ENCODE results near the gene HOXD8.
A peak's percentile ranks its signal among the peaks of the same experiment; 100 is the strongest.

HOXD8 gene

DNA sequence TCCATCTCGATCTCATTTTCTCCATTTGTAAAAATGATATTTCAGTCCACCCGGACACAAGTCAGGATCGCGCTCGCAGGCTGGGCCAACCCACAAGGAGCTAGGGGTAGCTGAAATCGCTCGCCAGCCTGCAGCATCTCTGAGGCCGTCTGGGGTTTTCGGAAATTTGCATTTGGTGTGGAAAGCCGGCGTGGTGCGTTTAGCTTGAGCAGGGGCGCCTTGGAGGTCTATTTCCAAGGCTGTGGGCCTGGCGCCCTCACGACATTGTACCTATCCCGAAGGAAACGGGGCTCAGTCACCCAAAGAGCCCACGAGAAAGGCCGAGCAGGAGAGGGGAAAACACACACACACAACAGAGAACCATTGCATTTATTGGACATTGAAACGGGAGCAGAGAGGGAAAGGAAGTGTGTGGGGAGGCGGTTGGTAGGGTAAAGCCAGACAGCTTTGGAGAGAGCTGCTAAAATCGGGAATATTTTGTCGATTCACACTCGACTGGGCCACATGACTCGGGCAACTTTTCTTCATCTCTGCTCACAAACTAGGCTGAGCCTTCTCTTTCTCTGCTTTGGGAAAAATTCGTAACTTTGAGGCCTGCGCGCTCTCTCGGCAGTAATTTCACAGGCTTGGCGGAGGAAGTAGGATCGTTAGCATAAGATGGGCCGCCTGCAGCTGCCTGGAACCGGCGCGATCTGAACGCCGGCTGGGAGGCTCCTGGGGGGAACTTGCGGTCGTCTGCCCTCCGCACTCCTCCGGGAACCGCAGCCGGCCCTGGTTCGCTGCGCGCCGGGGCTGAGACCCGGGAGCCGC lies 1.1 kb upstream of the HOXD8 start:
- DNase-seq (ENCODE audit: low spot score) (no peak), FAIRE-seq (no peak)

DNA sequence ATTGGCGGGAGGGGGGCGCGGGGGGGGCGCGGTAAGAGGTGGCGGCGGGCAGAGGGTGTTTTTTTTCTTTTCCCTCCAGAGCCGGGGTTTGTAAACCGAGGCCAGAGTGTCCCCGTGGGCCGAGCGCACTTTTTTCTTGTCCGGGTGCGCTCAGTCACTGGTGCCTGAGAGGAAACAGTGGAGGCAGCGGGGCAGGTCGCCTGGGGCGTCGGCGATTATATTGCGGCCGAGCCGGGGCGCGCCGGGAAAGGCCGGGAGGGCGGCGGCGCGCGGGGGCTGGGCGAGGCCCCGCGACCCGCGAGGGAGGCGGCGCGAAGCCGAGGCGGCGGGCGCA lies 275 bp downstream of the HOXD8 start:
- DNase-seq (ENCODE audit: low spot score) (no peak), FAIRE-seq (no peak)

DNA sequence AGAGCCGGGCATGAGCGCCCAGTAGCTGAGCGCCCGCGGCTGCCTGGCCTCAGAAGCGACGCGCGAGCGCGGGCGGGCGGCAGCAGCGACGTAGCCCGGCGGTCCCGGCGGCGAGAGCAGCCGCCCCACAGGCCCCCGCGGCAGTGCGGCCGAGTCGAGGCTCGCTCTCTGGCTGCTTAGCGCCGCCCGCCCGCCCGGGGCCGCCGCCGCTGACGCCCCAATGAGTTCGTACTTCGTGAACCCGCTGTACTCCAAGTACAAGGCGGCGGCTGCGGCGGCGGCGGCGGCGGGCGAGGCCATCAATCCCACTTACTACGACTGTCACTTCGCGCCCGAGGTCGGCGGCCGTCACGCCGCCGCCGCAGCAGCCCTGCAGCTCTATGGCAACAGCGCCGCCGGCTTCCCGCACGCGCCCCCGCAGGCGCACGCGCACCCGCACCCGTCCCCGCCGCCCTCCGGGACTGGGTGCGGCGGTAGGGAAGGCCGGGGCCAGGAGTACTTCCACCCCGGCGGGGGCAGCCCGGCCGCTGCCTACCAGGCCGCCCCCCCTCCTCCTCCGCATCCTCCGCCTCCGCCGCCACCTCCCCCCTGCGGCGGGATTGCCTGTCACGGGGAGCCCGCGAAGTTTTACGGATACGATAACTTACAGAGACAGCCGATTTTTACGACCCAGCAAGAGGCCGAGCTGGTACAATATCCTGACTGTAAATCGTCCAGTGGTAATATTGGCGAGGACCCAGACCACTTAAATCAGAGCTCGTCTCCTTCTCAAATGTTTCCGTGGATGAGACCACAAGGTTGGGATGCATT lies 847 bp downstream of the HOXD8 start:
- peak; percentile 61 for DNase-seq (ENCODE audit: low spot score)
- FAIRE-seq, result no peak

DNA sequence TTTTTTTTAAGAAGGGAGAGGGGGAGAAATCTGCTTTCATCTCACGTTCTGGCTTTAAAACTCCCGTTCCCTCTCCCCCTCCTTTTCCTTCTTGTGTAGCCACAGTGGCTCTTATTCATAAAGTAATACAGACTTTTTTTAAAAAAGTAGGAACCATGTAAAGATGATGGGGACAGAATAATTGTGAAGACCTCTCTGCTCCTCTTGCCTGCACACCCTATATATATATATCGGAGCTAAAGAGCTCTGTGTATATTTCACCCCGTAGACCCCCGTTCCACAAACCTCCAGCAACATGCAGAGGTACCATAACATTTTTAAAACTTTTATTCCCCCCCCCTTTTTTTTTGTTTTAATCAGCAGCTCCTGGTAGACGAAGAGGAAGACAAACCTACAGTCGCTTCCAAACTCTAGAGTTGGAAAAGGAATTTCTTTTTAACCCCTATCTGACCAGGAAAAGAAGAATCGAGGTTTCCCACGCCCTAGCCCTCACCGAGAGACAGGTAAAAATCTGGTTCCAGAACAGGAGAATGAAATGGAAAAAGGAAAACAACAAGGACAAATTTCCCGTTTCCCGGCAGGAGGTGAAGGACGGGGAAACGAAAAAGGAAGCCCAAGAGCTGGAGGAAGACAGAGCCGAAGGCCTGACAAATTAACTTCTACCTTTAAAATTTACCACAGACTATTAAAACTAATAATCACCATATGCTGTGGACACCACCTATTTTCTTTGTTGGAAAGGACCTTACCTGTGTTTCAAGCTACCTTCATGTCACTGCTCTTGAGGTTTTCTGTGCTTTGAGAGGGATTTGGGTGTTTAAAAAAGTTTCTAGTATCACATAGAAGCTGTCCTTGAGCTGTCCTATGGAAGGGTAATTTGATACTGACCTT lies 1.7 kb downstream of the HOXD8 start:
- FAIRE-seq, result no peak
- no peak for DNase-seq (ENCODE audit: low spot score)

DNA sequence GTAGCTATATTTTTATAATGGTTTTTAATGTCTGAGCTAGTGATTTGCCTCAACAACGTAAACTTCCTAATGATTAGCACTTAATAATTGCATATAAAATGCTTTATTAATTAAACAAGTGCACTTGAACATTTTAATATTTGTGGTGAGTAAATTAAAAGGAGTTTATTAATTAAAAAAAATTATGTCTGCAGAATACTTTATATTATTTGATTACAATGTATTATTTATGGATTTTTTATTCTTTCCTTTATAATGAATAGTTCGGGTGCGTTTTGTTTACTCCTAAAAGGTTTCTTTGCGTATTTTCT lies 2.3 kb downstream of the HOXD8 start:
- DNase-seq (ENCODE audit: low spot score), result no peak
- no peak for FAIRE-seq

DNA sequence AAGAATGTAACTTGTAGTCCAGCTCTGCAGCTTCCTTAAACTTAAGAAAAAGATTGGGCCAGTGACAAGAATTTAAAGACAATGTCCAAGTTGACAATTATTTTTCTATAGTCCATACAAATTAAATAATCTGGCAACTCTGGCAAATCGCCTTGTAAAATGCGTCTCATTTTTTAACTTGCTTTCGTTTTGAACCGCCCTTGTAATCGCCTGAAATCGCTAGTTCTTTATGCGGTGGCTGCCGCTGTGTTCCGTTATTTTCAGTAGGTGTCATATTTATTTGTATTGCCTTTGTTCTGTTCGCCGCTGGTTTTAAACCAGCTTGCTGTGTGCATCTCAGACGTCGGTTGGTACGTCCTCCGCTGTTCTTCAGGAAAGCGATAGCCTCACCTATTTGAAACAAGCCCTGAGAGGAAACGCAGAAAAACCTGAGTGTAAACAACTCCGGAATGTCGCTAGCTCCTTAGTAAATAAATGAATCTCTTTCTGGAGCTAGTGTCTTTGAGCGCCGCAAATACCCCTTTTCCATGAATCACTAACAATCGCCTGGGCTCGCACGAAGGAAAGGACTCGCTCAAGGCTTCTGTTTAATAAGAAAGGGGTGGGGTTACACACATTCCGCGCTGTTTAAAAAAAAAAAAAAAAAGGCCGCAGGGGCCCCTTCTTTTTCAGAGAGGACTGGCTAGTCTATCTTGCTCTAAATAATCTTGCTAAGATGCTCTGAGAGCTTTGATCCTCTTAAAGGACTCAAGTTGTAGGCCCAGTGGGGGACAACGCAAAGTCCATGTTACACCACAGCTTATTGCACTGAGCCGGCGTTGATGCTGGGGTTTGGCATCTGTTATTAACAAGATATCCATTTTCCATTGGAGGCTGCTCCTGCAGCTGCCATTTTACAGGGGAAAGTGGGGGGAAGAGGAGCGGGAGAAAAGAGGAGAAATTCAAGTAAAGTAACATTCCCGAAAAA lies 3.0 kb downstream of the HOXD8 start:
- no peak for FAIRE-seq
- no peak for DNase-seq (ENCODE audit: low spot score)

DNA sequence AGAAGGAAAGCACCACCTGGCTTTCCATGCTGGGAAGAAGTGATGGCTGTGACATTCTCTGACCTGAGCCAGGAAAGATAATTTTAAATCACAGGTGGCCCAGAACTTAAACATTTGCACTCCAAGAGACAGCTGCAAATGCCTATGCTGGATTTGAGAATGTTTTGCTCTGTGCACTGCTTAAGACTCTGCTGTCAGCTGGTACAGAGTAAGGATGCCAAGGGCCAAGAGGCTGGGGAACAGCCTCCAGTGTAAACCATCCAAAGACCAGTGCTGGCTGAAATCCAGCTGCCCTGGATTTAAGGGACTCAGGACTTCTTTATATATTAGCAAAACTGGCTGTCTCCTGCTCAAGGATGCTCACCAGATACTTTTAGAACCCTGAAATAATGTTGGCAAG lies 3.9 kb downstream of the HOXD8 start:
- no peak for FAIRE-seq
- DNase-seq (ENCODE audit: low spot score), result no peak

DNA sequence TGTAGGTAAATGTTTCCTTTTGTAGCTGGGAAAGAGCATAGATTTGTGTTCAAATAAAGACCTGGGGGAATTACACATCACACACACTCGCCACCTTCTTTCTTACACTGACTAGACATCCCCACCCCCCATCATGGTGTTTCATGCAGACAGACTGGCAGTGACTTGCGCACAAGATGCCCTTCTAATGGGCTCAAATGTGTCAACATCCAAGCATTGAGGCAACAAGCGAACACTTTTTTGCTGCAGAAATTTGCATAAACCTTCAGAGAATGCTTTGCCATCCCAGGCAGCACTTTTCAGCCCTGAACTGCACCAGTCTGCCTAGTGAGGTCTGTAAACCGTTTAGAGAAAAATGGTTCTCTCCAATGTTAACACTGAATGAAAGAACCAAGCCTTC lies 4.5 kb downstream of the HOXD8 start:
- DNase-seq (ENCODE audit: low spot score) (no peak), FAIRE-seq (no peak)

DNA sequence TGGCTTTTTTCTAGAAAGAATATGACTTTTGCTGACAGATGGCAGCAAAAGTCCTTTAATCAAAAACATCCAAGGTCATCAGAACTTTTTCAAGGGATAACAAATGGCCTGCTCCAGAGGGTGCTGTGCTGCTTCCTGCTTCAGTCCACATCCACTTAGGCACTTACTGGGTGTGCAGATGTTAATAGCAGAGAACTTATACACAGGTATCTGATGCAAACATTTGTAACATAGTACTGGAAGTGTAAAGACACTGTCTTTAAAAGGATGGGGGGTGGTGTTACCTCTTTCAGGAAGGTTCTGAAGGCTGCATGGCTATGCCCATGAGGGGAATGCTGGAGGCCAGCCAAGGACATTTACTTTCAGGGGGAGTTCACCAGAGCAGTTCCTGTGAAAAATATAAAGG lies 5.5 kb downstream of the HOXD8 start:
- no peak for FAIRE-seq
- DNase-seq (ENCODE audit: low spot score), result no peak

DNA sequence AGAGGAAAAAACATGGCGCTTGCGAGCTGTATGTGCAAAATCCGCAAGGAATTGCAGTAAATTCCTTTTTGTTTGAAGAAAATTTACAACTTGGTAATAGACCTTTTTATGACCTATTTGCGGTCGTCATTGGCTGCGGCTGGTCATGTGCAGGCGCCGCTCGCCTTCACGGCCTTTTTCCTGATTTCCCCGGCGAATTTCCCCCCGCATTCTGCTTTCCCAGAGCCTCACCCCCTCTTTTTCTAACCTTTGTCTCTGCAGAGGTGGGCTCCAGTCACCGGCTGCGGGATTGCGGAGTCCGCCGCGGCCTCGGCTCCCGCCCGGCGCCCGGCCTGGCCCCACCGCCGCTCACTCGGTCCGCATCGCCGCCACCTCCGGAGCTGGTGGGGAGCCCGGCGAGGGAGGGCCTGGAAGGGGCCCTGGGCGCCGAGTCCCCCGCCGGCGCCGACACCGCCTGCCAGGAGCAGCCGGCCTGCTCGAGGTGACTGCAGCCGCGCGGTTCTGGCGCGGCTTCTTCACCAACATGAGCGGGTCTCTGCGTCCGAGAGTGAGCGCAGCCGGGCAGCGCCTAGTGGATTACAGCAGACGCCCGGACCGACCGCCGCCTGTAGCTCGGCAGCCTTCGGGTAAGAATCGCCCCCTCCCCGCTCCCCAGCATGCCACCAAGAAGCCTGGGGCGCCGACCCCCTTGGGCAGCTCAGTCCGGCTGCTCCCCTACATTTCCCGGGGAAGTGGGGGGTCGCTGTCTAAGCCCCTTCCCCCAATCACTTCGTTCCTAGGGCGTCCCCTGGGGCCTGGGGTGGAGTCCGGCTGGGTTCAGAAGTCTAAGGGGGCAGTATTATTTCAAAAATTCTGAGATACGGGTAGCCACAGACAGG lies 7.1 kb downstream of the HOXD8 start:
- FAIRE-seq, result no peak
- peak; percentile 55 for DNase-seq (ENCODE audit: low spot score)

DNA sequence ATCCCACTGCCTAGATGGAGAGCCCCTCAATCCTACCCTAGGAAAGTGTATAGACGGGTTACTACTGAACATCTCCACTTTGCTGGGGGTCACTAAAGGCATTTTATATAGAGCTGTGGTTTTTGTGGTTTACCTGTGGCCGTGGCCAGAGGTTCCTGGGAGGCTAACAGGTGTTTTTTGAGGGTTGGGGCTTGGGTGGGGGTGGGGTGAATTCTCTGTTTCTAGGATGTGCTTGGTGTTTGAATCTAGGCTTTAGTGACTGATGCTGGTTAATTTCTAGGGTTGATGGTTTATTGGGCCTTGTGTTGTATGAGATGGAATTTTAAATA lies 7.7 kb downstream of the HOXD8 start:
- DNase-seq (ENCODE audit: low spot score), result no peak
- FAIRE-seq, result no peak

DNA sequence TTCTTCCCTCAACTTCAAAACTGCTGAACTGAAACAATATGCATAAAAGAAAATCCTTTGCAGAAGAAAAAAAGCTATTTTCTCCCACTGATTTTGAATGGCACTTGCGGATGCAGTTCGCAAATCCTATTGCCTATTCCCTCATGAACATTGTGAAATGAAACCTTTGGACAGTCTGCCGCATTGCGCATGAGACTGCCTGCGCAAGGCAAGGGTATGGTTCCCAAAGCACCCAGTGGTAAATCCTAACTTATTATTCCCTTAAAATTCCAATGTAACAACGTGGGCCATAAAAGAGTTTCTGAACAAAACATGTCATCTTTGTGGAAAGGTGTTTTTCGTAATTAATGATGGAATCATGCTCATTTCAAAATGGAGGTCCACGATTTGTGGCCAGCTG lies 8.4 kb downstream of the HOXD8 start:
- FAIRE-seq (no peak), DNase-seq (ENCODE audit: low spot score) (no peak)

DNA sequence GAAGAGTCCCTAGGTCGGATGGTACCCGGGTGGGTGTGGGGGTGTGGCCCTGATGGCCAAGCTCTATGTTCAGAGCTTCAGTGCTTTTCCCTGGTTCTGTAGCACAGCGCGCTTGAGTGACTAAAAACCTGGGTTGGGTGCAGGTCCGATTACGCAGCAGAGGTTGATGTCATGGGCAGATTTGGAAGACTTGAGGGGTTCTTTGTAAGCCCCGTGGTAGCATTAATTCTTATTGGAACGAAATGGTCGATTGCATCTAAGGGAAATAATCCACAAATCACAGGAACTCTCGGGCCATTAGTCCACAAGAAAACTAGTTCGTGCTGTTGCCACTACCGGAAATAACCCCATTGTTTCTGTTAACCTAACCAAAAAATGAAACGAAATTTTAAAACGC lies 9.0 kb downstream of the HOXD8 start:
- FAIRE-seq (no peak), DNase-seq (ENCODE audit: low spot score) (no peak)

DNA sequence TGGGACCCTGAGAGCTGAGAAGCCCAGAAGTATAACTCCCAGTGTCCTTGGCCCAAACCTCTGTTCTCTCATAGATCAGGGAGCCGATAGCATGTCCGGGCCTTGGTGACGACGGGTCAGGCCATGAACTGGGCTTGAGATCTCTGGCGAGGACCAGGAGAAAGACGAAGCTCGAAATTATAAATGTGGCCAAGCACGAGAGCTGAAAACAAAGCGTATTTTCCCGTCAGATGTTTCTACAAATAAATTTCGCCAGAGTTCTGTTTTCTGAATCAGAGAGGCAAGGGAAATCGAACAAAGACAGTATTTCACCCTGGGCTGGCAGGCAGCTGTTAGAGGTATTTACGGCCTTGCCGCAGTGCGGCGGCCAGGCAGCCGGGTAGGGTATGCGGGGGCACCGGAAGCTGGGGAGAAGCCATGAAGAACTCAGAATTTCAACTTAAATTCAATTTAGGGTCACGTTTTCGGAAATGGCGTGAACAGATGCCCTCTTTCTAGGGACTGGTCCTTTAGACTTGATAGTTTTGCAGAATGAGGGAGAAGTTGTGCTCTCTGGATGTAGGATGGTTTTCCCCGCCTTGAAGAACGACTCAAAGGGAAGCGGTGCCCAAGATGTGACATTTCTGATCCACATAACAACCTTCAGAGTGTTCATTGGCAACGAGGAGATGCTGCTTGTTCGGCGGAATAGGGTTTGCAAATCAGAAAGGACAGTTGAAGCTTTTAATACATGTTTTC lies 9.6 kb downstream of the HOXD8 start:
- no peak for FAIRE-seq
- DNase-seq (ENCODE audit: low spot score), result no peak

DNA sequence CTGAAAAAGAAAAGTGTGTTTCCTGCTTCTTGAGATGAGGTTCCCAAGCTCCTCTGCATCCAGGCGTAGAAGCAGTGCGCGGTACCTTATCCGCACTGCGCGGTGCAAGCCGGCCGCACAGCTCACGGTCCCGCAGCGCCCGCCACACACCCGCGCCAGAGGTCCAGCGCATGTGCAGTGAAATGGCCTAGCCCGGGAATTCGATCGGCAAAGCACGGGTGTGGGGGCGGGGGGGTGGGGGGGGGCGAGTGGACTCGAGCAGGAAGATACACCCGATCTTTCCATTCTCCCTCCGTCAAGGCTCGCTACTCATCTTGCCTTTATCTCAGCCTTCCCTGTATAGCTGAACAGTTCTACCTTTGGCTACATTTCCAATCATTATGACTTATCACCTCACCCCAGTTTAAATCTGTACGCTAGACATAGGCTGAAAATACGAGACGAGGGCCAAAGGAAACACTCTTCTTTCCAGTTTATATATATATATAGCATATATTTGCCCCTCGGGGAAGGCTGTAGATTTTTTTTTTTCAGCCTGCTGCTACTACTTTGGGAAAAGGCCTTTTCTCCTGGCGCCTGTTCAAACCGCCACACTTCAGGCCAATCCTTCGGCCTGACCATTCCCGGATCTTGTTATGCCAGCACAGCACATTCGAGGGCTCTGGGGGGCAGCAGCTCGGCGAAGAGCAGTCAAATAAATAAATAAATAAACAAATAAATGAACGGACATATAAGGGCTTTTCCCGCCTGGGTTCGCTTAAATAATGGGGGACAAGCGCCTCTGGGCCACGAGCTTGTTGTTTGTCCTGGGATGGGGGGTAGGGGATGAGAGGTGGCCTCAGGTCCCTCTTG lies 10.4 kb downstream of the HOXD8 start:
- DNase-seq (ENCODE audit: low spot score) (no peak), FAIRE-seq (no peak)

DNA sequence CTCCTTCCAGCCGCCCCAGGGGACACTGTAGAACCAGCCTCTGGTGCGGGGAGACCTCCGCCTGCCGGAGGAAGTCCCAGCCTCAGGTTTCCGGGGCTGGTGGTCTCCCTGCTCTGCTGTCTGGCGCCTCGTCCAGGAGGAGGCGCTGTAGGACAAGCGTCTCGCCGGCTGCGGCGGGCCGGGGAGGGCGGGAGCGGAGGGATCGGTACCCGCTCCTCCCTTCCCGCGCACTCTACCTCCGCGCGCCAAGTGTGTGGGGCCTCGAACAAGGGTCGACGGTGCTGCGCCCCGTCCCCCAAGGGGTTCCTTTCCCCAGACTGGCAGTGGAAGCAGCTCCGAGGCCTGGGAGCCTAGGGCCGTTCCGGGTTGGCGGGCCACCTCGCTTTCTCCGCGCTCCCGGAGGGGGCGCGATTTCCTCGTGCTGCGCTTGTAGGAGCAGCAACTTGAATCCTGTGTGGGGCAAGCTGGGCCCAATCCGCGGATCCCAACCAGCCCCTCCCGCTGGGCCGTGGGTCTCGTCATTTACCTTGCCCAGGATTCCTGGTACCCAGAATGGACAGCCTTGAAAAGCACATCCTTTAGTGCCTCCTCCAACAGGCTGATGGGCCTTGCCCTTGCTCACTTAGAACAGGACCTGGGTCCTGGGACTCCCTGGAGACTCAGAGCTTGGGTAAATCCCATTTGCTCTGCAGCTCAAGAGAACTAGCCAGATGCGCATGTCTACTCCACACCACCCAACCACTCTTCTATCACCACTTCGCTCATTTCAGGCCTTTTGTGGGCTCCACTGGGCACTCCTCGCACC lies 11.2 kb downstream of the HOXD8 start:
- peak; percentile 88 for DNase-seq (ENCODE audit: low spot score)
- FAIRE-seq, result peak; percentile 71

DNA sequence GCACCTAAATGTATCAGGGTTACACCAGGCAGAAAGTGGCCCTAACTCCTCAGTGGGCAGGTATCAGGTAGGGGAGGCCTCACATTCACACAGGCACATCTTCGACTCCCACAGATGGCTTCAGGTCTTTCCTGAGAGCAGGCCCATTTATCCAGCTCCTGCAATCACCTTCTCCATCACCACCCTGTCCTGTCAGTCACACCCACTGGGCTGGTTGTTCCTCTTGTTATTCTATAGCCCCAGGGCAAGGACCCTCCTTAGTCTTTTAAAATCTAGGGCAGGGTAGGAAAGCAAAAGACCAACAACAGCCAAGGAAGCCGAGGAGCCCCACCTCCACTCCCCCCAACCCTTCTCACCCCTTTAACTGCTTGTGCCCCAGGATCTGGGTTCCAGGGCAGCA lies 12.8 kb downstream of the HOXD8 start:
- FAIRE-seq (no peak), DNase-seq (ENCODE audit: low spot score) (no peak)

Measured in urothelium cell line (cell line).